GM18505 (cell line): Measurements from ENCODE around the gene TSC22D4.
A peak's percentile ranks its signal among the peaks of the same experiment; 100 is the strongest.

Source experiments
- ATAC-seq: cut with Tn5 transposase; IDR thresholded peaks from one replicate; pipeline ENCODE4 v1.9.1; 2021; ENCODE audit not compliant: unreplicated experiment
- POLR2A ChIP-seq: IDR thresholded peaks from 4 replicates; pipeline ENCODE4 v1.6.1; 2011; ENCODE audit warnings: borderline replicate concordance; ENCODE audit not compliant: insufficient read depth, insufficient read length; ENCODE audit errors: extremely low read depth

Gene TSC22D4

DNA sequence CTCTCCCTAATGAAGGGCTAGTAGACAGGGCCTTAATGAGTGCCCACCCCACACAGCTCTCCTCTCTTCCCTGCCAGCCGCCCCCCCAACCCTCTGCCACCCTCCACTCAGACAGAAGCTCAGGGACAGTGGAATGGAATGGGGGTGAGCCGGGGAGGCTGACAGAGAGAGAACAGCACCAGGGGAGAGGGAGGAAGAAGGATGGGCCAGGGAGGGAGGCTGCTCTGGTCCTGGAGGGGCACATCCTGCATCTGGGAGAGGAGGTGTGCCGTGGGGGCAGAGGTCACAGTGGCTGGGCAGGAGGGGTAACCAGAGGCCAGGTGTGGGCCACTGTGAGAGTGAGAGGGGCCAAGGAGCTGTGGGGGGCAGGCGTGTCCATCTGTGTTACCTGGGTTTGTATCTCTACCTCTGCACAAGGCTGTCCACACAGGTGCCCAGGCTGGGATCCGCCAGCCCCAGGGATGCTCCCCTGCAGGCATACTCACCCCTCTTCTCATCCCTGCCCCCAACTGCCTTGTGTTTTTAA, 7.2 kb upstream of the TSC22D4 start:
- ATAC-seq: no peak
- no peak for TF ChIP-seq POLR2A

DNA sequence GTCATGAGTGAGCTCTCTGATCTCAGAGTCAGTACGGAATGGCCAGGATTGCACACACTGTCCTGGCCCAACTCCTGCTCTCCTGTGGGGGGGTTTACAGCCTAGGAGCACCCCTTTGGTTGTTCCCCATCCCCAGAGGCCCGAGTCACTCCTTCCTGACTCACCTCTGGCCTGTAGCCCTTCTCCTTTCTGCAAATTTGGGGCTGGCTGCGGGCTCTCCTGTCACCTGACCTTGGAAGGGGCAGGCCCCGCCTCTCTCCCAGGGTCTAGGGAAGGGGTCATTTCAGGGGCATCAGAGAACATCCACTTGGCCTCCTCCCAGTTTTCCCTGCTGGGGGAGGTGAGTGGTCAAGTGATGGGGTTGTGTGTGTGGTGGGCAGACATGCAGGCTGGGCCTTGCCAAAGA, 6.5 kb upstream of the TSC22D4 start:
- ATAC-seq: no peak
- TF ChIP-seq POLR2A: no peak

DNA sequence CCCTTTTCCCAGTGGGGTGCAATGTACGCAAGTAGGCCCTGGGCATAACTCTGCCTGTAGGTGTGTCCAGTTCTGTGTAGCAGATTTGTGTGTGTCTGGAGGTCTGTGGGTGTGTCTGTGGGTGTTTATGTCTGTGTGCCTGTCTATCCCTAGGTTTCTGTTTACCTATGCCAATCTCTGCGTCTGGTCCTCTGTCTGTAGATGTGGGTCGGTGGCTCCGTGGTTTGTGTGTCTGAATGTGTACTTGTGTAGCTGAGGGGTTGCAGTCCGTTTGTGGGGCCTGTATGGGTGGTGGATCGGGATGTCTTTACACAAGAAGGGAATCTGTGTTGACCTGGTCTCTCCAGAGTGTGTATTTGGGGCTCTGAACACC, 5.6 kb upstream of the TSC22D4 start:
- TF ChIP-seq POLR2A: no peak
- ATAC-seq: no peak

DNA sequence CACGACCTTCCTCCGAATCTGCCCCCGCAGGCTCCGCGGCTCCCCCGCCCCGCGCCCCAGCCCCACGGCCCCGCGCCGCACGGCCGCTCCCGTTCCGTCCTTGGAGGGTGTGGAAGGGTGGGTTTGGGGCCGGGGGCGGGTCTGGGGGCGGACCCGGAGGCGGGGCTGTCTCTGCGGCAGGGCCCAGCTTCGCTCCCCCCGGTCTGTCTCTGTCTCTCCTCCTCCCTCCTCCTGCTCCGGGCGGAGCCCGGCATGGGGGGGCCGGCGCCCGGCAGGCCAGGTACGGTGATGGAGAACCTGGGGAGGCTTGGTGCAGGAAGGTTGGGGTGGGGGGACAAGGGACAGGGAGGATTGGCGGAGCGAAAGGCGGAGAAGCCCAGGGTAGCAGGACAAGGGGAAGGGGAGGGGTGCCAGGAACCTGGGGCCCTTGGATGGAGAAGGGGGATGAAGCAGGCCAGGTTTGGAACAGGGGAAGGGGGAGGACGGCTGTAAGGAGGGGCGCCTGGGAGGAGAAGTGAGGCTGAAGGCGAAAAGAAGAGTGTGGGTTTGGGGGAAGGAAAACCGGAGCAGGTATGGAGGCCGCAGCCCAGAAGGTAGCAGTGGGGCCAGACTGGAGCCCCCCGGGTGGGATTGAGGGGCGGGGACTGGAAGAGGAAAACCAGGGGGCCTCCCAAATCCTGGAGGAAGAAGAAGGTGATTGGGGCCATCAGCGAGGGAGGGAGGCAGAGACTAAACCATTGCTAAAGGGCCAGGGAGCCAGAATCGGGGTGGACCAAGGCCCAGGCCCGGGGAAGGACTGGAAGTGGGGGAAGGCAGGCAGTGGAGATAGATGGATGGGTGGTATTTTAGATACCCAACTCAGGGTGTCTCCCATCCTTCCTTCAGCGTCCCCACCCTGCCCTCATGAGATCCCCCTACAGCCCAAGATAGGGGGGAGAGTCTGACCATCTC, 5.0 kb upstream of the TSC22D4 start, which contains the start of gene NYAP1:
Gene NYAP1, plus strand, starts transcription at position 206 of the 951 bp plus-strand sequence. CDS start 1,385 bp downstream, outside the sequence.
- peak; percentile 10 for ATAC-seq
- no peak for TF ChIP-seq POLR2A

- TF ChIP-seq POLR2A: no peak
- peak; percentile 49 for ATAC-seq
These were observed 4.2 kb upstream of the TSC22D4 start for GRCh38 chr7:100483090-100483721.

- ATAC-seq: no peak
- TF ChIP-seq POLR2A: no peak
These were observed 3.7 kb upstream of the TSC22D4 start for GRCh38 chr7:100482728-100483089.

DNA sequence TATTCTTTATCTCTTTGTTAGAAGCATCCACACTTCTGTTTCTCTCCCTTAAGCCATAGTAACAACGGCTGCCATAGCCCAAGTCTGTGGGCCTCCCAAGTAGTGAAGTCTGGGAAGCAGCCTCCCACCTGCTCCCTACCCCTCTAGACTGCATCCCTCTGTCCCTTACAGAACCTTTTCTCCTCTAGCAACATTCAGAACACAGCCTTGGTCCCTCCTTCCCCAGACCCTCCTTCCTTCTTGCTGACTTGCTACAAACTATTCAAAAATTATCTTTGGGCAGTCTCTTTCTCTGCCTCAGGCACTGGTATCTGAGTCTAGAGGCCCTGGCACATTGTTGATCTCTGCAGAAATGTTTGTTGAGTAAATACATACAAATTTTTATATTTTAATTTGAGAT, 2.5 kb upstream of the TSC22D4 start:
- ATAC-seq: no peak
- no peak for TF ChIP-seq POLR2A

DNA sequence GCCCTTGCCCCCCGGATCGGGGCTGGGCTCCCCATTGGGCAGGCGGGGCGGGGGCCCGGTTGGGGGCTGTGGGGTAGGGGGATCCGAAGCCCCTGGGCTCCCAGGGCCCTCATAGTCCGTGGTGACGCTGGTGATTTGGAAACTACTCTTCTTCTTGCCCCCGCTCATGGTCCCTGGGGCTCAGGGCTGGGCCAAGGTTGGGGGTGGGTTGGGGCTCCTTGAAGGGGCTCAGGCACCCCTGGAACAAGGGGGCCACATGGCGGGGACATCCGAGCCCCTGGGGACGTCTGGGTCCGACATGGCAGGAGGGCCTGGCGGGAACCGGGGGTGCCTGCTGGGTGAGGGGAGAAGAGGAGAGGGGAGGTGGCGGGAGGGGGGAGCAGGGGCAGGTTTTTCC, 1.1 kb downstream of the TSC22D4 start:
- no peak for ATAC-seq
- TF ChIP-seq POLR2A: no peak

GRCh38 chr7:100476903-100477870, 1.8 kb downstream of the TSC22D4 start:
- ATAC-seq: no peak

DNA sequence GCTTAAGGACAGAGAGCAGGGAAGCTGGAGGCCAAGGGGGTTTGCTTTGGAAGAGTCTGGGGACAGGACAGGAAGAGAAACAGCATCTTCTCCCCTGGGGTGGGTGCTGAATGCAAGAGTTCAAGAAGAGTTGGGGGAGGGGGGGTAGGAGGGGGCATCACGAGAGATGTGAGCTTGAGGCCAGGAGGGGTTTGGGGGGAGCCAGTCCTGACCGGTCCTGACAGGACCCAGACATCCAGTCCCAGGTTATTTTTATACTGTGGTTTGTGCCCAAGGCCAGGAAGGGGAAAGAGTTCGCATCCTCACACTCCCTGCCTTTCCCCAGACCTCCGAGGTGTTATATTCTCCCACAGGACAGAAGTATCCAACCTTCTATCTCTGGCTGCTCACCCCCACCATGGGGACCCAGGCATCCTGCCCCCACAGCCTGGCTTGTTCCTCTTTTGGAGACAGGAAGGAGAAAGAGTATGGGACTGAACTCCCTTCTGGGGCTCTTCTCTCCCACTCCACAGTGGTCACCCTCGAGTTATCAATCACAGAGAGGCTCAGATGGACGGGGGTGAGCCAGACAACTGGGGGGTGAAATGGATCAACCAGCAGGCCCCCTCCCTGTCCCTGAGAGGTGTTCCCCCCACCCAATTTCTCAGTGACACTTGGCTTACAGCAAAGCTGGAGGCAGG, 2.8 kb downstream of the TSC22D4 start:
- TF ChIP-seq POLR2A: no peak
- ATAC-seq: no peak

More at GRCh38 chr7:100476903-100477870, 1.8 kb downstream of the TSC22D4 start:
- no peak for TF ChIP-seq POLR2A

DNA sequence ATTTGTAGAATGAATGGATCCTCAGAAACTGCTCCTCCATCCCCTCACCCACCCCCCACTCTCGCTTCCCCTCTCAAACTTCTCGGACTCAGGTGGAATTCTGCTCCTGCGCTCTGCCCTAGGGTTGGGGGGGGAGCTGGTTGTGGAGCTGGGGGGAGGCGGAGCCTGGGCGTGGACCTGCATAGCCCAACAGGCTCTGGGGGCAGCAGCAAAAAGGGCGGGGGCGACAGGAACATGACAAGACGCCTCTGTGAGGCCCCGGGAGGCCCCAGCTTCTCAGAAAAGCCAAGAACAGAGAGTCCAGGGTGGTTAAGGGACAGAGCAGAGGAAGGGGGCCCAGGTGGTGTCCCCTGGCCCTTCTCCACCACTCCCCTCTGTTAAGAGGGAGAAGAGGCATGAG, 3.5 kb downstream of the TSC22D4 start:
- no peak for ATAC-seq

GRCh38 chr7:100472854-100473499, 6.0 kb downstream of the TSC22D4 start:
- no peak for ATAC-seq
- no peak for TF ChIP-seq POLR2A

More for the DNA sequence above, 3.5 kb downstream of the TSC22D4 start:
- TF ChIP-seq POLR2A: no peak
